GM21447 (cell line): ENCODE measurements around the gene NPBWR2.
A peak's percentile ranks its signal among the peaks of the same experiment; 100 is the strongest.

ENCODE experiments used
- ATAC-seq: cut with Tn5 transposase; IDR thresholded peaks from one replicate; pipeline ENCODE4 v1.9.1; 2021; ENCODE audit not compliant: unreplicated experiment

Gene NPBWR2

GRCh38 chr20:64105846-64106434, 1.4 kb downstream of the NPBWR2 start:
- no peak for ATAC-seq

DNA sequence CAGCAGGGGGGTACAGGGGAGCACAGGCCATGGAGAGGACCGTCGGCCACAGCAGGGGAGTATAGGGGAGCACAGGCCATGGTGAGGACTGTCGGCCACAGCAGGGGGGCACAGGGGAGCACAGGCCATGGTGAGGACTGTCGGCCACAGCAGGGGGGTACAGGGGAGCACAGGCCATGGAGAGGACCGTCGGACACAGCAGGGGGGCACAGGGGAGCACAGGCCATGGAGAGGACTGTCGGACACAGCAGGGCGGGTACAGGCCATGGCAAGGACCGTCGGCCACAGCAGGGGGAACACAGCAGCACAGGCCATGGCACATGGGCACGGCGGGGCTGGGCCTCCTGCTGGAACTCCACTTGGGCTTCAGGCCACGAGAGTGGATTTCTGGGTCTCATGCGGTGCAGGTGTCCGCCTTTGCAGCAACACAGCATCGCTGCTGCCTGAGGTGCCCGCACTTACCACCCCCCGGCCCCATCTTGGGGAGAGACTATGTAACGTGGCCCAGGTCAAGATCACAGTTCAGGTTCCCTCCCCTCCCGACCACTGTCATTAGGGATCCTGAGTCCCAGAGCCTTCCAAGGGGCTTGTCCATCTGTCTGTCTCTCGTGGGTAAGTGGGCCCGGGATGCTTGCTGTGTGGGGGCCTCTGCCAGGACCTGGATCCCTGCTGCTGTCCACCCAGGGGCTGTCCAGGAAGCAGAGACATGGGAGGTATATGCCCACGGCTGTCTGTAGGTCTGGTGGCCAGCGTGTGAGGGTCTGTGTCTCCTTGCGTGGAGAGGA, 2.5 kb downstream of the NPBWR2 start:
- no peak for ATAC-seq

DNA sequence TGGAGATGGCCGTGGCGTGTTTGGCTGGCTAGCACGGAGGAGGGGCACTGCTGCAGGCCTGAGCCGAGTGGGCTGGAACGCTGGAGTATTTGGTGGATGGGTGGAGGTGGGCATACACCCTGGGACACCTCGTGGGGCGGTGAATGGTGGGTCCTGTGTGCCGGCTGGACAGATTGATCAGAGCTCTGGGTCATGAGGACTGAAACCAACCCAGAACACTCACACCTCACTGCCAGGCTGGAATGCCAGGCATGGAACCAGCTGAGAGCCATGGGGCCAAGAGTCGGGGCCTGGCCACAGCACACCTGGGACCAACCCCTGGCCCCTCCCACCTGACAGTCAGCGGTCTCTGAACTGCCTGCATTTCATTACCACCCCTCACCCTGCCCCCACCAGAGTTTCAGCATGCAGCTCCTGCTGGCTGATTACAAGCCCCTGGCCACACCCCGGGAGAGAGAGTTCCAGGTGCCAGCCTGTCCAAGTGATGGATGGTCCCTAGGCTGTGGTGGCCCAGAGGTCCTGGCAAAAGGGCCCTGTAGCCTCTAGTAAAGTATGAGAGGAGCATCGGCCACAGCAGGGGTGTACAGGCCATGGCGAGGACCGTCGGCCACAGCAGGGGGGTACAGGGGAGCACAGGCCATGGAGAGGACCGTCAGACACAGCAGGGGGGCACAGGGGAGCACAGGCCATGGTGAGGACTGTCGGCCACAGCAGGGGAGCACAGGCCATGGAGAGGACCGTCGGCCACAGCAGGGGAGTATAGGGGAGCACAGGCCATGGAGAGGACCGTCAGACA, 3.3 kb downstream of the NPBWR2 start:
- ATAC-seq: no peak

DNA sequence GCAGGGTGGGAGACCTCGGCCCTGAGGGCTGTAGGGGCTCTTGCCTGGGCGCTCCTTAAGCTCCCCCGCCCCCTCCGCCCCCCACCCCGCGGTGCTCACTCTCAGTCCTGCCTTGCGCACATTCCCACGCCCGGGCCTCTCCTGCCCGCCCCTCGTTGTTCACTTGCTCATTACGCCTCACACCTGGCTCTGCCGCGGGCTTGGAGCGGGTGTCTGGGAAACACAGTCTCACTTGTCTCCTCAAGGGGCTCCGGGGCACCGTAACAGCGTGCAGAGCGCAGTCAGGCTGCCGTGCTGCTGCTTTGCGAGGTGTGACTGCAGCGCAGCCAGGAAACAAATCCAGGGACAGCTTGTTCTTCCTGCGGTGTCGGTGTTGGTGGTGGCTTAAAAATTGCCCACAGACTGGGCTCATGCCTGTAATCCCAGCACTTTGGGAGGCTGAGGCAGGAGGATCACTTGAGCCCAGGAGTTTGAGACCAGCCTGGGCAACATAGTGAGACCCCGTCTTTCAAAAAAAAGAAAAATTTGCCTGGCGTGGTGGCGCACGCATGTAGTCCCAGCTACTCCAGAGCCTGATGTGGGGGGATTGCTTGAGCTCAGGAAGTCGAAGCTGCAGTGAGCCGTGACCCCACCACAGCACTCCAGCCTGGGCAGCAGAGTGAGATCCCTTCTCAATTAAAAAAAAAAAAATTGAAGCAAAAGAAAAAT, 4.6 kb downstream of the NPBWR2 start:
- no peak for ATAC-seq

GRCh38 chr20:64101731-64102621, 5.4 kb downstream of the NPBWR2 start:
- ATAC-seq: no peak

GRCh38 chr20:64100946-64101688, 6.2 kb downstream of the NPBWR2 start:
- no peak for ATAC-seq

GRCh38 chr20:64100566-64100888, 6.8 kb downstream of the NPBWR2 start:
- peak; percentile 9 for ATAC-seq

- ATAC-seq: peak; percentile 60
Measured at GRCh38 chr20:64099880-64100565, 7.3 kb downstream of the NPBWR2 start.

DNA sequence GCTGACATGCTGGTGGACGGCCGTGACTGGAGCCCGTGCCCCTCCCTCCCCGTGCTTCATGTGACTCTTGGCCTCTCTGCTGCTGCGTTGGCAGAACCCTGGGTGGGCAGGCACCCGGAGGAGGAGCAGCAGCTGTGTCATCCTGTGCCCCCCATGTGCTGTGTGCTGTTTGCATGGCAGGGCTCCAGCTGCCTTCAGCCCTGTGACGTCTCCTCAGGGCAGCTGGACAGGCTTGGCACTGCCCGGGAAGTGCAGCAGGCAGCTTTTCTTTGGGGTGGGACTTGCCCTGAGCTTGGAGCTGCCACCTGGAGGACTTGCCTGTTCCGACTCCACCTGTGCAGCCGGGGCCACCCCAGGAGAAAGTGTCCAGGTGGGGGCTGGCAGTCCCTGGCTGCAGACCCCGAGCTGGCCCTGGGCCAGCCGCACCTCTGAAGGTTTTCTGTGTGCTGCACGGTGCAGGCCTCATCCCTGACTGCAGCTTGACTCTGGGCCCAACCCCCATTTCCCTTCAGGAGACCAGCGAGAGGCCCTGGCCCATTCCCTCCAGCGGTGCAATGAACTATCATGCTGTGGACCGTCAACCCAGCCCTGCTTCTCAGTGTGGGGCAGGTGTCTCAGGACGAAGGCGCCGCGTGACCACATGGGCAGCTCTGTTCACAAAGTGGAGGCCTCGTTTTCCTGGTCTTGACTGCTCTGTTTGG, 8.1 kb downstream of the NPBWR2 start:
- no peak for ATAC-seq

GRCh38 chr20:64098471-64099013, 8.8 kb downstream of the NPBWR2 start:
- no peak for ATAC-seq

- ATAC-seq: no peak
Measured at GRCh38 chr20:64096535-64096934, 10.8 kb downstream of the NPBWR2 start.

- no peak for ATAC-seq
Measured at GRCh38 chr20:64095927-64096326, 11.4 kb downstream of the NPBWR2 start.

- no peak for ATAC-seq
Measured at GRCh38 chr20:64095455-64095854, 11.9 kb downstream of the NPBWR2 start.

DNA sequence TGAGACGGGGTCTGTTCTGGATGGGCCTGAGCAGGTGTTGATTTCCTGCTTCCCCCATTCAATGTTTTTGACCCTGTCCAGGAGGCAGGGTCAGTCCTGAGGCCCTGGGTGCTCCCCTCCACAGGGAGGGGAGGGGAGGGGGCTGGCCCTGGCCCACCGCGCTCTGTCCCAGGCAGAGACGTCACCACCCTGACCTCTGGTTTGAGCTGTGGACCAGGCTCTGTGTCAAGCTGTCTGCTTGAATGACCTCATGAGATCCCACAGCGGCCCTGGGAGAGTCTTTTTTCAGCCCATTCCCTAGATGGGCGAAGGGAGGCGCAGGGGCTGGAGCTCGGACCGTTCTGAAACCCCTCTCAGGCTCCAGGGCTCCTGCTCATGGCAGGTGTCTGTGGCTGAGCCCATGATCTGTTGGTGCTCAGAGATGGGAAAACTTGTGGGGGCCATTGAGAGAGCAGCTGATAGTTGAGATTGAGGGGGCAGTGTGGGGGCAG, 14.3 kb downstream of the NPBWR2 start:
- ATAC-seq: no peak

DNA sequence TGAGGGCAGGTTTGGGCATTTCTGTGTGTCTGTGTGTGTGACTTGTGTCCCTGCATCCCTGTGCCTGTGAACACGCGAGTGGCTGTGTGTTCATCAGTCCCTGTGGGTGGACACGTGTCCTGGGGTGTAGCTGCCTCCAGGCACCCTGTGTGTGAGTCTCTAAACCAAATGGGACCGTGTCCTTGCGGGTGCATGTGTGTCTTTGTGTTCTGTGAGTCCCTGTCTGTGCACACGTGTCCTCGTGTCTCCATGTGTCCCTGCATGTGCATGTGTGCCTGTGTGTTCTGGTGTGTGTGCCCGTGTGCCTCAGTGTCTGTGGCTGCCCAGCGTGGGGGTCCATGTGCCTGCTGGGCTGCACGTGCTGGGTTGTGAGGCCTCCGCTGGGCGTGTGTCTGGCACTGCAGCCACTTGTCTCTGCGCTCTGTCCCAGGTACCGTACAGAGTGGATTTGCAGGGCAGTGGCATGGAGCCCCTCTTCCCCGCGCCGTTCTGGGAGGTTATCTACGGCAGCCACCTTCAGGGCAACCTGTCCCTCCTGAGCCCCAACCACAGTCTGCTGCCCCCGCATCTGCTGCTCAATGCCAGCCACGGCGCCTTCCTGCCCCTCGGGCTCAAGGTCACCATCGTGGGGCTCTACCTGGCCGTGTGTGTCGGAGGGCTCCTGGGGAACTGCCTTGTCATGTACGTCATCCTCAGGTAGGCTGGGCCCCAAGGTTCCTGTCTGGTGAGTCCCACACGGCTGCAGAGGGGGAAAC, 14.9 kb downstream of the NPBWR2 start:
- ATAC-seq: no peak

DNA sequence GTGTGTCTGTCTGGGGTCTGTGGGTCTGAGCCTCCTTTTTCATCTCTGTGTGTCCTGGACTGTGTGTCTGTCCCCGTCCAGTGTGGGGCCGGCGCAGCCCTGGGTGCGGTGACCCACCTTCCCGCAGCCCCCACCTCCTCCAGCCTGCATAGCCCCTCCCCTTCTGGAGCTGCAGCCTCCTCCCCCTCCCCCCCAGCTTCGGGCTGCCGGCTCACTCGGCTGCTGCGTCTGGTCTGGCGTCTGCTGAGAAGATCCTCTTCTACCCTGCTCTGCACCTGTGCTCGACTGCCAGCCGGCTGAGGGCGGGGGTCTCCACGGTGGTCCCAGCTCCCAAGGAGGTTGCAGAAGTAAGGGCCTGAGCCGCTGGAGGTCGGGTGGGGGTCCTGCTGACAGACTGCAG, 15.6 kb downstream of the NPBWR2 start:
- no peak for ATAC-seq

DNA sequence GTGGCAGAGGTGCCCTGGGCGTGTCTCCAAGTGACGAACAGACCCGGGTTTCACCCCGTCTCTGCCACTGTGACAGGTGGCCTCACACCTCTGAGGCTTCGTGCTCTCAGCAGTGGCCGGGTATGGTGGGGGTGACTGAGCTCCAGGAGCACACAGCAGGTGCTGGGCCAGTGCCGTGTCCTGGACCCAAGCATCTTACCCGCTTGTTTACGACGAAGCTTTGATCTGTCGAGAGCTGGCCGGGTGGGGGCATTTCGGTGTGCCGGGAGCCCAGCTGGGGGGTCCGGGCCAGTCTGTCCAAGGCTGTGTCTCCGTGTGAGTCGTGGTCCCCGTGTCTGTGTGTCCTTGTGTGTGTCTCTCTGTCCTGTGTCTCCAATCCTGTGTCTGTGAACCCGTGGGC, 16.0 kb downstream of the NPBWR2 start:
- ATAC-seq: no peak
